Thymus (tissue), 14 donors: ENCODE data around the gene S100A6. TPM values are rescaled to one million over a fixed set of nuclear protein-coding genes. Genes with fewer than 3 reads are reported as not detected.
"Not testable (repeated sequence)": the region's sequence is repeated elsewhere in the genome, so short reads cannot be mapped to it uniquely, and the experiment has no call there.

Source experiments
- DNase-seq, 9 donors: peaks; one replicate each; pipeline ENCODE4 v3.0.0-alpha.2; 2013; ENCODE audit warnings: low spot score in 9 of 9, low read depth in 6 of 9, missing footprints in 1 of 9
- H3K27ac ChIP-seq, 2 donors: one replicate each; pipeline ENCODE4 v1.5.1; 2013; ENCODE audit warnings: control low read depth in 1 of 2, low read depth in 1 of 2, low read length in 1 of 2, mild to moderate bottlenecking in 1 of 2, moderate library complexity in 1 of 2
- H3K27me3 ChIP-seq, 2 donors: one replicate each; pipeline ENCODE4 v1.5.1; 2013; ENCODE audit warnings: low read length in 1 of 2; ENCODE audit not compliant: control insufficient read depth in 2 of 2, insufficient read depth in 1 of 2
- H3K36me3 ChIP-seq, 2 donors: one replicate each; pipeline ENCODE4 v1.5.1; 2013; ENCODE audit warnings: low read length in 1 of 2, mild to moderate bottlenecking in 1 of 2, moderate library complexity in 1 of 2; ENCODE audit not compliant: control insufficient read depth in 2 of 2, insufficient read depth in 2 of 2
- H3K4me1 ChIP-seq, 2 donors: one replicate each; pipeline ENCODE4 v1.5.1; 2013; ENCODE audit warnings: low read length in 2 of 2; ENCODE audit not compliant: control insufficient read depth in 2 of 2, insufficient read depth in 2 of 2
- H3K4me3 ChIP-seq, 2 donors: one replicate each; pipeline ENCODE4 v1.5.1; 2013; ENCODE audit warnings: low read length in 2 of 2, control low read depth in 1 of 2, mild to moderate bottlenecking in 1 of 2
- H3K9me3 ChIP-seq, 2 donors: one replicate each; pipeline ENCODE4 v1.5.1; 2013; ENCODE audit warnings: low read length in 1 of 2, mild to moderate bottlenecking in 1 of 2; ENCODE audit not compliant: control insufficient read depth in 2 of 2, insufficient read depth in 1 of 2
- WGBS: extraction: QIAGEN DNeasy Blood & Tissue Kit; methylation state at CpG from one replicate; pipeline ENCODE4 v1.1.7; 2013; 5-methylcytosine and 5-hydroxymethylcytosine counted together
- long read RNA-seq, 10 donors: transcript quantifications; one replicate each; lab custom pipeline, GENCODE V29; 2026
- polyA plus RNA-seq: library from polyadenylated mRNA; stranded (reverse); fragments of 200-250 nt; gene quantifications from one replicate; pipeline ENCODE4 v1.2.3, GENCODE V29; 2013
- total RNA-seq: library from RNA; stranded (reverse); fragments of 120-200 nt; gene quantifications from one replicate; pipeline ENCODE4 v1.2.4, GENCODE V29; 2013
- donor health status: healthy.

S100A6 gene
- total RNA-seq = 131 TPM
- polyA plus RNA-seq = 654 TPM
- long read RNA-seq, donor 1, transcript S100A6-201 (3 exons, 665 nt) = major isoform, 6 of 6 reads
- long read RNA-seq, donor 1, partial matches to known transcripts = 0 of 6 reads
- long read RNA-seq, donor 1, other reads (novel, unspliced or antisense) = 0 of 6 reads
- long read RNA-seq, donor 2, transcript S100A6-201 (3 exons, 665 nt) = major isoform, 98 of 359 reads
- long read RNA-seq, donor 2, partial matches to known transcripts = 256 of 359 reads
- long read RNA-seq, donor 2, other reads (novel, unspliced or antisense) = 0 of 359 reads
- long read RNA-seq, donor 3, transcript S100A6-201 (3 exons, 665 nt) = major isoform, 127 of 324 reads
- long read RNA-seq, donor 3, partial matches to known transcripts = 193 of 324 reads
- long read RNA-seq, donor 3, other reads (novel, unspliced or antisense) = 0 of 324 reads
- long read RNA-seq, donor 4, transcript S100A6-201 (3 exons, 665 nt) = major isoform, 68 of 94 reads
- long read RNA-seq, donor 4, partial matches to known transcripts = 24 of 94 reads
- long read RNA-seq, donor 4, other reads (novel, unspliced or antisense) = 0 of 94 reads
- long read RNA-seq, donor 5, transcript S100A6-201 (3 exons, 665 nt) = major isoform, 281 of 727 reads
- long read RNA-seq, donor 5, partial matches to known transcripts = 439 of 727 reads
- long read RNA-seq, donor 5, other reads (novel, unspliced or antisense) = 0 of 727 reads
- long read RNA-seq, donor 6, transcript S100A6-201 (3 exons, 665 nt) = major isoform, 63 of 74 reads
- long read RNA-seq, donor 6, partial matches to known transcripts = 7 of 74 reads
- long read RNA-seq, donor 6, other reads (novel, unspliced or antisense) = 0 of 74 reads
- long read RNA-seq, donor 7, transcript S100A6-201 (3 exons, 665 nt) = major isoform, 94 of 124 reads
- long read RNA-seq, donor 7, partial matches to known transcripts = 25 of 124 reads
- long read RNA-seq, donor 7, other reads (novel, unspliced or antisense) = 0 of 124 reads
- long read RNA-seq, donor 8, transcript S100A6-201 (3 exons, 665 nt) = major isoform, 39 of 52 reads
- long read RNA-seq, donor 8, partial matches to known transcripts = 10 of 52 reads
- long read RNA-seq, donor 8, other reads (novel, unspliced or antisense) = 0 of 52 reads
- long read RNA-seq, donor 9, transcript S100A6-201 (3 exons, 665 nt) = major isoform, 55 of 68 reads
- long read RNA-seq, donor 9, partial matches to known transcripts = 11 of 68 reads
- long read RNA-seq, donor 9, other reads (novel, unspliced or antisense) = 0 of 68 reads
- long read RNA-seq, donor 10, transcript S100A6-201 (3 exons, 665 nt) = major isoform, 66 of 140 reads
- long read RNA-seq, donor 10, partial matches to known transcripts = 72 of 140 reads
- long read RNA-seq, donor 10, other reads (novel, unspliced or antisense) = 0 of 140 reads

DNA sequence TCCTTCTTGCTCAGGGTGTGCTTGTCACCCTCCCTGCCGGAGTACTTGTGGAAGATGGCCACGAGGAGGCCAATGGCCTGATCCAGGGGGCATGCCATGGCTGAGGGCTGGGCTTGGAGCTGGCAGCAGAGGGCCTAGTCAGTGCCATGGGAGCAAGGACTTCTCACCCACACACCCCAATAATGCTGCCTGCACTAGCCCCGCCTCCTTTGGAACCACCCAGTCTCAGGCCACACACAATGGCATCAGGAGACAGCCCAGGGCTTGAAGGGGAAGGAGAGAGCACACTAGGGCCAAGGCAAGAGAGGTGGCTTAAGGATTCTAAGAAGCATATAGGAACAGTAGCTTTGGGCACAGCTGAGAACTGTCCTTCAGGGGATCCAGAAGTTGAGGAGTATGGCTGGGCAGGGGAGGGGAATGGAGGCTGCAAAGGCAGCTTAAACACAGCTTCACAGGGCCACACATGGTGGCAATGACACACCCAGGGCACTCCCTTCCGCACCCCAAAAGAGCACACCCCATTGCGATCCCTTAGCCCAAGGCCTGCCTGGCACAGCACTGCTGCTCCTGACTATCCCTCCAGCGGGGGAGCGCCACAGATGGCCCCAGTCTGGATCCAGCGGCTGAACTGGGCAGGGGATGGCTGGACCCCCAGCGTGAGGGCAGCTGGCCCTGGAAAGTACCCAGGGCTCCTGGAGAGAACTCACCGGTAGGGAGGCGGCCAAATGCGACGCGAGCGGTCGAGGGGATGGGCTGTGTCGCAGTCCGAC, at the start of gene S100A6:
Gene S100A6, minus strand, starts transcription at position 750 of the 770 bp plus-strand sequence. Its CDS starts 652 bp downstream, at position 98.
- WGBS = 30% methylated on average over 18 of the region's 18 CpGs
- DNase-seq = peak in 1 of 9 donors; percentile 33
- peaks cover 37 to 72% of the 10 kb centered on the region in 2 donors for H3K4me1 ChIP-seq
- peak within 1 kb of the TSS; percentile 67 to 73 for H3K4me3 ChIP-seq
- no peaks in the 10 kb centered on the region for H3K27me3 ChIP-seq
- H3K27ac ChIP-seq = peak within 1 kb of the TSS; percentile 73 to 93
- peaks cover 0 to 5% of the 10 kb centered on the region in 2 donors for H3K9me3 ChIP-seq
- H3K36me3 ChIP-seq = peaks cover 0 to 3% of the 10 kb centered on the region in 2 donors

DNA sequence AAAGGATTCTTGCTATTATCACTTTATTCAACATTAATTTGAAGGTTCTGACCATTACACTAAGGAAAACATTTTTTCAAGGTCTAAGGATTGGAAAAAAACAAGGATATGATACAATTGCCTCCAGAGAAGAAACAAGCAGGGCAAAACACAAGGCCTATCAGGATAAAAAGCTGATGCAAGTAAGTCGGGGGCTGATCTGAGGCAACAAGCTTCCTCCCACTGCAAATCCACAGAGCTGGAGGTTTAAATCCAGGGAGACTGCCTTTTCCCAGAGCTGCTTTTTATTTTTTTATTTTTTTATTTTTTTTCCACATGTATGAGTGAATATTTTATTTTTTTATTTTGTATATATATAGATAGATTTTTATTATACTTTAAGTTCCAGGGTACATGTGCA, 49.2 kb upstream of the S100A6 start:
- H3K4me3 ChIP-seq = no peak overlapping the region
- H3K9me3 ChIP-seq = no peaks in the 10 kb centered on the region
- H3K27ac ChIP-seq = no peak overlapping the region
- no peaks in the 10 kb centered on the region for H3K4me1 ChIP-seq
- H3K36me3 ChIP-seq = no peaks in the 10 kb centered on the region
- WGBS = 98% methylated on average over 1 of the region's 1 CpG
- DNase-seq = no peak
- no peaks in the 10 kb centered on the region for H3K27me3 ChIP-seq

GRCh38 chr1:153583976-153584375, 48.2 kb upstream of the S100A6 start:
- no peak overlapping the region for H3K4me3 ChIP-seq
- H3K27me3 ChIP-seq = no peaks in the 10 kb centered on the region
- no peaks in the 10 kb centered on the region for H3K4me1 ChIP-seq
- no peaks in the 10 kb centered on the region for H3K36me3 ChIP-seq
- 96% methylated on average over 2 of the region's 2 CpGs for WGBS
- DNase-seq = no peak
- no peaks in the 10 kb centered on the region for H3K9me3 ChIP-seq
- H3K27ac ChIP-seq = no peak overlapping the region

DNA sequence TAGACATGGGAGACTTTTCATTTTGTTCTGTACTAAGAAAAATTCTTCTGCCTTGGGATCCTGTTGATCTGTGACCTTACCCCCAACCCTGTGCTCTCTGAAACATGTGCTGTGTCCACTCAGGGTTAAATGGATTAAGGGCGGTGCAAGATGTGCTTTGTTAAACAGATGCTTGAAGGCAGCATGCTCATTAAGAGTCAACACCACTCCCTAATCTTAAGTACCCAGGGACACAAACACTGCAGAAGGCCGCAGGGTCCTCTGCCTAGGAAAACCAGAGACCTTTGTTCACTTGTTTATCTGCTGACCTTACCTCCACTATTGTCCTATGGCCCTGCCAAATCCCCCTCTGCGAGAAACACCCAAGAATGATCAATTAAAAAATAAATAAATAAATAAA, 47.7 kb upstream of the S100A6 start:
- H3K36me3 ChIP-seq, H3K27ac ChIP-seq, DNase-seq, H3K4me3 ChIP-seq, H3K9me3 ChIP-seq, H3K27me3 ChIP-seq, H3K4me1 ChIP-seq: not testable (repeated sequence)
- WGBS = 96% methylated on average over 3 of the region's 3 CpGs

DNA sequence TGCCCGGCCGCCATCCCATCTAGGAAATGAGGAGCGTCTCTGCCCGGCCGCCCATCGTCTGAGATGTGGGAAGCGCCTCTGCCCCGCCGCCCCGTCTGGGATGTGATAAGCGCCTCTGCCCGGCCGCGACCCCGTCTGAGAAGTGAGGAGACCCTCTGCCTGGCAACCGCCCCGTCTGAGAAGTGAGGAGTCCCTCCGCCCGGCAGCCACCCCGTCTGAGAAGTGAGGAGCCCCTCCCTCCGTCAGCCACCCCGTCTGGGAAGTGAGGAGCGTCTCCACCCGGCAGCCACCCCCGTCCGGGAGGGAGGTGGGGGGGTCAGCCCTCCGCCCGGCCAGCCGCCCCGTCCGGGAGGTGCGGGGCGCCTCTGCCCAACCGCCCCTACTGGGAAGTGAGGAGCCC, 47.0 kb upstream of the S100A6 start:
- WGBS = 98% methylated on average over 34 of the region's 34 CpGs
- H3K27ac ChIP-seq, H3K36me3 ChIP-seq, H3K27me3 ChIP-seq, H3K4me3 ChIP-seq, H3K4me1 ChIP-seq, H3K9me3 ChIP-seq, DNase-seq: not testable (repeated sequence)

DNA sequence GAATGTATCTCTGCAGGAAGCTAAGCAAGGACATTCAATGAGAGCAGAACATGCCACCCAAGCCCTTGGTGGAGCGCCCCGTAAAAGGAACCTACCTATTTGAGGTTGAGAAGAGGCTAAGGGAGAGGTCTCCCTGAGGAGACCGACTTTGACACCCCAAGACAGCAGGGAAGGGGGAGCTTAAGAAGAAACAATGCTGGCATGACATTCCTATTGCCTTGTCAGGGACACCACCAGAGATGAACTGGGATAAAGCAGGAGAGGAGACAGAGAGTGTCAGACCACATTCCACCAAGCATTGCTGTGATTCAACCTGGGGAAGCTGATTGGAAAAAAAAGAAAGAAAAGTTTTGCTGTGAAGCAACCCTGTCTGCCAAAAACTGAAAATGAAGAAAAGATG, 43.1 kb upstream of the S100A6 start:
- no peaks in the 10 kb centered on the region for H3K4me1 ChIP-seq
- no peaks in the 10 kb centered on the region for H3K36me3 ChIP-seq
- H3K27ac ChIP-seq = no peak overlapping the region
- WGBS = 94% methylated on average over 3 of the region's 3 CpGs
- H3K4me3 ChIP-seq = no peak overlapping the region
- peaks cover 0 to 7% of the 10 kb centered on the region in 2 donors for H3K27me3 ChIP-seq
- no peaks in the 10 kb centered on the region for H3K9me3 ChIP-seq
- DNase-seq = no peak

- Histone ChIP-seq H3K4me3 (no peak overlapping the region), H3K27me3 (peaks cover 0 to 7% of the 10 kb centered on the region in 2 donors), H3K36me3 (no peaks in the 10 kb centered on the region), H3K4me1 (no peaks in the 10 kb centered on the region), H3K9me3 (no peaks in the 10 kb centered on the region), H3K27ac (no peak overlapping the region)
- DNase-seq = no peak
Measured at GRCh38 chr1:153578490-153578889, 42.7 kb upstream of the S100A6 start.

GRCh38 chr1:153577624-153578051, 41.8 kb upstream of the S100A6 start:
- H3K9me3 ChIP-seq = no peaks in the 10 kb centered on the region
- DNase-seq = no peak
- no peak overlapping the region for H3K27ac ChIP-seq
- no peaks in the 10 kb centered on the region for H3K4me1 ChIP-seq
- H3K36me3 ChIP-seq = no peaks in the 10 kb centered on the region
- peaks cover 0 to 7% of the 10 kb centered on the region in 2 donors for H3K27me3 ChIP-seq
- no peak overlapping the region for H3K4me3 ChIP-seq
- WGBS = 86% methylated on average over 9 of the region's 9 CpGs
